IMR-90 (cell line): Measurements from ENCODE around the gene ZSWIM5.

Experiments used
- CHD1 ChIP-seq: IDR thresholded peaks from 2 replicates; pipeline ENCODE4 v1.6.1; 2012; ENCODE audit warnings: low read depth, low read length, improper control_type of control experiment
- CTCF ChIP-seq: conservative IDR thresholded peaks from 2 replicates; pipeline ENCODE4 v1.5.1; 2012; ENCODE audit warnings: mild to moderate bottlenecking, low read depth, low read length, improper control_type of control experiment
- FOS ChIP-seq: fragments of 150-350 bp; IDR thresholded peaks from 2 replicates; pipeline ENCODE4 v1.6.1; 2016; ENCODE audit warnings: low read depth, low read length
- MXI1 ChIP-seq: IDR thresholded peaks from 2 replicates; pipeline ENCODE4 v1.6.1; 2012; ENCODE audit warnings: low read depth, mild to moderate bottlenecking, low read length, moderate library complexity, borderline replicate concordance
- POLR2A ChIP-seq: IDR thresholded peaks from 2 replicates; pipeline ENCODE4 v1.6.1; 2012; ENCODE audit warnings: mild to moderate bottlenecking, low read depth, low read length
- RAD21 ChIP-seq: IDR thresholded peaks from 2 replicates; pipeline ENCODE4 v1.6.1; 2012; ENCODE audit warnings: low read length, improper control_type of control experiment
- SMC3 ChIP-seq: fragments of 150-350 bp; IDR thresholded peaks from 2 replicates; pipeline ENCODE4 v1.6.1; 2016; ENCODE audit warnings: low read depth, mild to moderate bottlenecking, antibody characterized with exemption, low read length, moderate library complexity
- USF2 ChIP-seq: fragments of 150-350 bp; IDR thresholded peaks from 2 replicates; pipeline ENCODE4 v1.6.1; 2017; ENCODE audit warnings: mild to moderate bottlenecking, antibody characterized with exemption, low read length, low read depth

GRCh38 chr1:45221716-45222115, 15.3 kb upstream of the ZSWIM5 start:
- no peak for TF ChIP-seq CTCF
- TF ChIP-seq MXI1: no peak
- no peak for TF ChIP-seq POLR2A
- no peak for TF ChIP-seq CHD1
- no peak for TF ChIP-seq RAD21
- no peak for TF ChIP-seq SMC3
- TF ChIP-seq USF2: no peak
- no peak for TF ChIP-seq FOS
